ENCODE measurements around the gene SDF2. TPM values are rescaled to one million over a fixed set of nuclear protein-coding genes. Genes with fewer than 3 reads are reported as not detected.

The SDF2 gene
- total RNA-seq, 6 donors from 2014 or later, result 43.2 to 91.1 (median 52.5) TPM

GRCh38 chr17:28702752-28703150 is 41.0 kb upstream of the SDF2 start:
- Histone ChIP-seq H3K27me3 (no peaks in the 10 kb centered on the region), H3K4me1 (no peaks in the 10 kb centered on the region), H3K9me3 (no peaks in the 10 kb centered on the region), H3K4me3 (no peak overlapping the region), H3K36me3 (peaks cover 41 to 72% (median 61%) of the 10 kb centered on the region in 4 donors), H3K27ac (no peak overlapping the region)
- DNase-seq (no peak), ATAC-seq (ENCODE audit: low FRiP score in 2 of 2) (no peak)
- TF ChIP-seq POLR2AphosphoS5 (IDR thresholded peaks at IDR 0.05), result no peak
- TF ChIP-seq EP300 (IDR thresholded peaks at IDR 0.05), result no peak
- TF ChIP-seq CTCF (IDR thresholded peaks at IDR 0.05), result no peak
- no peak for TF ChIP-seq POLR2A (IDR thresholded peaks at IDR 0.05)
- WGBS, 2 donors, result 76 to 86% methylated on average over 3 of the region's 3 CpGs

- Histone ChIP-seq H3K9me3 (no peaks in the 10 kb centered on the region), H3K27ac (no peak overlapping the region), H3K36me3 (peaks cover 47 to 78% (median 67%) of the 10 kb centered on the region in 4 donors), H3K4me1 (no peaks in the 10 kb centered on the region), H3K27me3 (no peaks in the 10 kb centered on the region), H3K4me3 (no peak overlapping the region)
- WGBS, 2 donors, result 66 to 70% methylated on average over 10 of the region's 10 CpGs
- TF ChIP-seq CTCF (IDR thresholded peaks at IDR 0.05) (no peak), EP300 (IDR thresholded peaks at IDR 0.05) (no peak), POLR2A (IDR thresholded peaks at IDR 0.05) (no peak), POLR2AphosphoS5 (IDR thresholded peaks at IDR 0.05) (no peak)
- ATAC-seq (ENCODE audit: low FRiP score in 2 of 2) (no peak), DNase-seq (no peak)
Measured at GRCh38 chr17:28702026-28702751, 40.5 kb upstream of the SDF2 start.

- Histone ChIP-seq H3K27ac (no peak overlapping the region), H3K4me3 (no peak overlapping the region), H3K27me3 (no peaks in the 10 kb centered on the region), H3K9me3 (no peaks in the 10 kb centered on the region), H3K4me1 (no peaks in the 10 kb centered on the region), H3K36me3 (peaks cover 57 to 90% (median 78%) of the 10 kb centered on the region in 4 donors)
- 94 to 98% methylated on average over 8 to 10 of the region's 10 CpGs for WGBS, 2 donors
- ATAC-seq (ENCODE audit: low FRiP score in 2 of 2) (no peak), DNase-seq (peak in 1 of 2 donors; percentile 64)
- no peak for TF ChIP-seq EP300 (IDR thresholded peaks at IDR 0.05)
Measured at GRCh38 chr17:28700830-28701492, 39.3 kb upstream of the SDF2 start.

GRCh38 chr17:28700278-28700677 is 38.6 kb upstream of the SDF2 start:
- H3K4me3 ChIP-seq, result no peak overlapping the region
- H3K27me3 ChIP-seq, result no peaks in the 10 kb centered on the region
- 80 to 84% methylated on average over 1 to 6 of the region's 8 CpGs for WGBS, 2 donors
- no peaks in the 10 kb centered on the region for H3K9me3 ChIP-seq
- no peak overlapping the region for H3K27ac ChIP-seq
- no peaks in the 10 kb centered on the region for H3K4me1 ChIP-seq
- peaks cover 63 to 94% (median 85%) of the 10 kb centered on the region in 4 donors for H3K36me3 ChIP-seq
- TF ChIP-seq EP300 (IDR thresholded peaks at IDR 0.05) (no peak), POLR2A (IDR thresholded peaks at IDR 0.05) (no peak), POLR2AphosphoS5 (IDR thresholded peaks at IDR 0.05) (no peak), CTCF (IDR thresholded peaks at IDR 0.05) (no peak)
- ATAC-seq (ENCODE audit: low FRiP score in 2 of 2), result no peak
- no peak for DNase-seq

- H3K4me3 ChIP-seq, result no peak overlapping the region
- H3K27ac ChIP-seq, result no peak overlapping the region
- no peaks in the 10 kb centered on the region for H3K27me3 ChIP-seq
- WGBS, 2 donors, result 90 to 97% methylated on average over 6 of the region's 6 CpGs
- H3K4me1 ChIP-seq, result no peaks in the 10 kb centered on the region
- TF ChIP-seq CTCF (IDR thresholded peaks at IDR 0.05) (no peak), POLR2AphosphoS5 (IDR thresholded peaks at IDR 0.05) (no peak), EP300 (IDR thresholded peaks at IDR 0.05) (no peak), POLR2A (IDR thresholded peaks at IDR 0.05) (no peak)
- peaks cover 74 to 100% (median 98%) of the 10 kb centered on the region in 4 donors for H3K36me3 ChIP-seq
- no peak for ATAC-seq (ENCODE audit: low FRiP score in 2 of 2)
- H3K9me3 ChIP-seq, result no peaks in the 10 kb centered on the region
- no peak for DNase-seq
Measured at GRCh38 chr17:28698253-28698941, 36.7 kb upstream of the SDF2 start.
